Adipocyte (in vitro differentiated cells): Measurements from ENCODE around the gene KCND1.

ENCODE experiments used
- DNase-seq: peaks from one replicate; pipeline ENCODE4 v3.0.0-alpha.2; 2015; ENCODE audit warnings: low read depth
- H3K27me3 ChIP-seq: replicated peaks from 2 replicates; pipeline ENCODE4 v1.7.0; 2013; ENCODE audit warnings: mild to moderate bottlenecking, low read length, moderate library complexity; ENCODE audit not compliant: control insufficient read depth, insufficient read depth
- H3K36me3 ChIP-seq: 2 replicates; pipeline ENCODE4 v1.7.0; 2013; ENCODE audit warnings: low read length, mild to moderate bottlenecking, moderate library complexity; ENCODE audit not compliant: control insufficient read depth, insufficient read depth, severe bottlenecking
- H3K4me1 ChIP-seq: 2 replicates; pipeline ENCODE4 v1.7.0; 2013; ENCODE audit warnings: mild to moderate bottlenecking, low read length, moderate library complexity; ENCODE audit not compliant: control insufficient read depth, insufficient read depth
- H3K4me3 ChIP-seq: 2 replicates; pipeline ENCODE4 v1.7.0; 2013; ENCODE audit warnings: mild to moderate bottlenecking, low read length, moderate library complexity
- H3K9ac ChIP-seq: 2 replicates; pipeline ENCODE4 v1.7.0; 2013; ENCODE audit warnings: mild to moderate bottlenecking, low read length, moderate library complexity
- H3K9me3 ChIP-seq: 2 replicates; pipeline ENCODE4 v1.7.0; 2013; ENCODE audit warnings: mild to moderate bottlenecking, low read length, moderate library complexity; ENCODE audit not compliant: control insufficient read depth

The KCND1 gene

DNA sequence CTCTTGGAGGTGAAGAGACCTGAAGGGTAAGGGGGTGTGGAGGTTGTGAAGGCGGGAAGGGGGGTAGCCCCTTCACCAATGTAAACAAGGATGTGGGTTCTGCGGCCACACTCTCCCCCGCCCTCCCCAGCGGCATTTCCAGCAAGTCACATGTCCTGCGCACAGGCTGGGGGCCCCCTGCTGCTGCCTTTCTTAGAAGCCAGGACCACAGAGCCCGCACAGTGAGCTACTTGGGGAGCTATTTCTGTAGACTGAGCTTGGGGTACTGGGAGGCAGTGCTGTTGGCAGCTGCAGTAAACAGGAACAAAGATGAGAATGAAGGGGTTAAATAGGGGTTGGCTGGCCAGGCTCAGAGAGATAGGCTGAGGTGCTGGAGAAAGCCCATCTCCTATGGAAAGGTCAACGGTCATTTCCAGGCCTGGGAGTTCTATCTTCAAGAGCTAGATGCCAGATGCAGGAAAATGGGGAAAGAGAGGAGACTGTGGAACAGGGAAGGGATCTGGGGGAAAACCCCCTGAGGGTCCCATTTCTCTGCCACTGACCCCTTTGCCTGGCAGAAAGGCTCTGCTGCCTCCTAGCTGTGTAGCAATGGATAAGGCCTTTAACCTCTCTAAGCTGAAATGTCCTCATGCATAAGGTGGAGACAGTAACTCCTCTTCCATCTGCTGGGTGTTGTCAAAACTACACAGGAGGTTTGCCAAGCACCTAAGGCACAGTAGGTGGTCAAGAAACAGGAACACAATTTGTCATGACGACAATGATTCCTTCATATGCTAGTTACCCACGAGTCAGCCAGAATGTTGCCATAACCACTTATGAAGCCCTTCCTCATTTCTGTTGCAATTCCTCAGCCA lies 34.4 kb downstream of the KCND1 start:
- Histone ChIP-seq H3K27me3 (peaks cover 10% of the 10 kb centered on the region), H3K4me1 (no peaks in the 10 kb centered on the region), H3K9ac (no peak overlapping the region), H3K4me3 (no peak overlapping the region), H3K9me3 (peaks cover 6% of the 10 kb centered on the region), H3K36me3 (peaks cover 41% of the 10 kb centered on the region)
- no peak for DNase-seq

DNA sequence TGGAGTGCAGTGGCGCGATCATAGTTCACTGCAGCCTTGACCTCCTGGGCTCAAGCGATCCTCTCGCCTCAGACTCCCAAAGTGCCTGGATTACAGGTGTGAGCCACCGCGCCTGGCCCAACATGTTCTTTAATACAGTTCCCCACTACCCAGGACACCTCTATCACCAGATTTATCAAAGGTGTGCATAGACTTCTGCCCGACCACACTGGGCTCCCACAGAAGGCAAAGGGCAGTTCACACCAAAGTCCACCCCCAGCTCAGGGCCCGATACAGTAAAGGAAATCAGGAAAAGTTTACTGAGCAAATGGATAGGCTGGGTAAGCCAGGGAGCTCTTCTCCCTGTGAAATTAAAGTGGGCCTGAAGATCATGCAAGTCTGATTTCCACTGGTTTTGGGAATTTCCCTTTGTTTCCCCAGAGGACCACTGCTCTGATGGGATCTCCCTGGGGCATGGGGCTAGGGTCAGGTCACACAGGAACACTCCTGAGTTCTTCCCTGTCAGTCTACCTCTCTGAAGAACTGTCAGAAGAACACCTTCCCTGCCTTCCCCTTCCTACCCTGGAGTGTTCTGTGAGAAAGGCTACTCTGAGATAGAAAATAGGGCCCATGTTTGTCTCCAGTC lies 35.1 kb downstream of the KCND1 start:
- Histone ChIP-seq H3K27me3 (peaks cover 10% of the 10 kb centered on the region), H3K36me3 (peaks cover 37% of the 10 kb centered on the region), H3K9me3 (peaks cover 6% of the 10 kb centered on the region), H3K9ac (no peak overlapping the region), H3K4me1 (no peaks in the 10 kb centered on the region), H3K4me3 (no peak overlapping the region)
- DNase-seq, result no peak

DNA sequence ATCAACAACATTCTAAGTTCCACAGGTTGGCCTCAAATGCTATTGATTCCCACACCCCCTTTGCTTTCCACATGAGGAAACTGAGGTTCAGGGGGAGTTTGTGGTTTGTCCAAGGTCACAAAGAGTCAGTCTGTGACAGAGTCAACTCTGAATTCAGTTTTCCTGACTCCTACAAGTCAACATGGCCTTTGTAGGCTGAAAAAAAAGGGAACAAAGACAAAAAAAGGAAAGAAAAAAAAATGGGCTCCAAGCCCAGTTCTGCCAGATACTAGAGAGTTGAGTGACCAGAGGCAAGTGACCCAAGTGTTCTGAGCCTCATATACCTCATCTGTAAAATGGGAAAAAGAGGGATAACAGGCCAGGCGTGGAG lies 36.4 kb downstream of the KCND1 start:
- H3K27me3 ChIP-seq, result peaks cover 10% of the 10 kb centered on the region
- no peak for DNase-seq
- no peaks in the 10 kb centered on the region for H3K4me1 ChIP-seq
- peaks cover 6% of the 10 kb centered on the region for H3K9me3 ChIP-seq
- no peak overlapping the region for H3K9ac ChIP-seq
- H3K4me3 ChIP-seq, result no peak overlapping the region
- H3K36me3 ChIP-seq, result peaks cover 38% of the 10 kb centered on the region

DNA sequence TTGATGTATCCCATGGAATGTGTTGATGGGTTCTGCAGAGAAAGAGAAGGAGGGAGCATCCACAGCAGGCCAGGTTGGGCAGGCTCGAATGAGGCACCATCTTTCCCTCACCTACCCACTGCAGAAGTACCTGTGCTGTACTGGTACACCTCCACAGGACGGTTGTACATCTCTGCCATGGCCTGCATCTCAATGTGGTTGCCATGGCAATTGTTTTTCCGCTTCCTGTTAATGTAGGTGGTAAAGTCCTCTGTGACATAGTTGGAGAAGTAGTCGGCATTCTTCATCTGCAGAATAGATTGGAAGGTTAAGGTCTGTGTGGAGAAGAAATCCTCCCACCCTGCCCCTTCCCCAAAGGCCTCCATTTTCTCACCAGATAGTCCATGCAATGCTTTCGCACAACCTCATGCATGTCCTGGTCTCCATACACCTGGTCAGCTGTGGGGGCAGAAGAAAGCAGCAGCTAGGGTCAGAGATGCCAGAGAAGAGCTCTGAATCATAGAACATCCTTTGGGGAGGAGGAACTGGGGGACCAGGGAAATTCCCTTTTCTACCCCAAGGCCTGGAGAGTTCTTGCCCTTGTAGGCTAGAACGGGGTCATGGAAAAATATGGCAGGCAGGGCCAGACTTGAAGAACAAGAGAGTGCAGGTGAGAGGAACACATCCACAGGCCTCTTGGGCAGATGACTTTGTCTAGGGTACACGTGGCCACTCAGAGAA lies 36.9 kb downstream of the KCND1 start:
- DNase-seq, result no peak
- no peak overlapping the region for H3K9ac ChIP-seq
- H3K36me3 ChIP-seq, result peaks cover 36% of the 10 kb centered on the region
- H3K4me1 ChIP-seq, result no peaks in the 10 kb centered on the region
- H3K9me3 ChIP-seq, result peaks cover 6% of the 10 kb centered on the region
- no peak overlapping the region for H3K4me3 ChIP-seq
- H3K27me3 ChIP-seq, result peaks cover 6% of the 10 kb centered on the region

GRCh38 chrX:48933757-48934156 lies 37.9 kb downstream of the KCND1 start:
- Histone ChIP-seq H3K9me3 (peaks cover 6% of the 10 kb centered on the region), H3K27me3 (no peaks in the 10 kb centered on the region), H3K4me3 (no peak overlapping the region), H3K36me3 (peaks cover 28% of the 10 kb centered on the region), H3K4me1 (no peaks in the 10 kb centered on the region), H3K9ac (no peak overlapping the region)
- no peak for DNase-seq

DNA sequence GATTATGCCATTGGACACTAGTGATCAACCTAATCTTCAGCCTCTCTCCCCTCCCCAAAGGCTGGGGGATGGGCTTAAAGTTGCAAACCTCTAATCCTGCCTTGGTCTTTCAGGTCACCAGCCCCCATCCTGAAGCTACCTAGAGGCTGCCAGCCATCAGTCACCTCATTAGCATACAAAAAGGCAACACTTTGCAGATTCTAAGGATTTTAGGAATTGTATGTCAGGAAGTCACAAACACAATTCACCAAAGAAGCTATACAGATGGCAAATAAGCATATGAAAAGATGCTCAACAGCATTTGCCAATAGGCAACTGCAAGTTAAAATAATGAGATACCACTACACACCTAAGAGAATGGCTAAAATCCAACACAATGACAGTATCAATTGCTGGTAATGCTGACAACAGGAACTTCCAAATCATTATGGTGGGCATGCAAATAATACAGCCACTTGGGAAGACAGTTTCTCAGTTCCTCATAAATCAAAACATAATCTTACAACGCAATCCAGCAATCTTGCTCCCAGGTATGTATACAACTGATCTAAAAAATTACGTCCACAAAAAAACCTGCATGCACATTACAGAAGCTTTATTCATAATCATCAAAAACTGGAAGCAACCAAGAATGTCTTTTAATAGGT lies 43.8 kb downstream of the KCND1 start:
- no peak for DNase-seq
- Histone ChIP-seq H3K27me3 (peaks cover 3% of the 10 kb centered on the region), H3K4me3 (no peak overlapping the region), H3K36me3 (peaks cover 40% of the 10 kb centered on the region), H3K9ac (no peak overlapping the region), H3K4me1 (no peaks in the 10 kb centered on the region), H3K9me3 (peaks cover 3% of the 10 kb centered on the region)

GRCh38 chrX:48927123-48927522 lies 44.5 kb downstream of the KCND1 start:
- Histone ChIP-seq H3K4me1 (no peaks in the 10 kb centered on the region), H3K9ac (no peak overlapping the region), H3K27me3 (peaks cover 3% of the 10 kb centered on the region), H3K4me3 (no peak overlapping the region), H3K9me3 (no peaks in the 10 kb centered on the region), H3K36me3 (peaks cover 44% of the 10 kb centered on the region)
- DNase-seq, result no peak

- no peak overlapping the region for H3K9ac ChIP-seq
- no peak for DNase-seq
- H3K4me1 ChIP-seq, result peaks cover 12% of the 10 kb centered on the region
- H3K36me3 ChIP-seq, result peaks cover 38% of the 10 kb centered on the region
- no peaks in the 10 kb centered on the region for H3K9me3 ChIP-seq
- H3K27me3 ChIP-seq, result peaks cover 3% of the 10 kb centered on the region
- H3K4me3 ChIP-seq, result no peak overlapping the region
Measured at GRCh38 chrX:48924270-48924669, 47.4 kb downstream of the KCND1 start.

DNA sequence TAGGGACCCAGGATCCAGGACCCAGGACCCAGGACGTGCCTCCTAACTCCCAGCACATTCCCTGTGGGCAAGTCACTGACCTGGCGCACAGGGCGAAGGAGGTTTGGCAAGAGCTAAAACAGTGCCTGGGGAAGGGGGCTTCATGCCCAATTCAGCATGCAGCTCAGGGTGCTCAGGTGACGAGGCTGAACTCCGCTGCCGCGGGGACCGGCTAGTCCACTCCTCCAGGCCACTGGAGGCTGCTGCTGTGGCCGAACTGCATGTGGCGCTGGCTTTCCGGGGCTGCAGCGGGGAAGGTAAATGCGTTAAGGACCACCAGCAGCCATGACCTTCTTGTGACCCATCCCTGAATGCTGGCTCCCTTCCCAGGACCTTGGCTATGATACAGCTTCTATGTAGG lies 47.9 kb downstream of the KCND1 start:
- Histone ChIP-seq H3K9ac (no peak overlapping the region), H3K9me3 (no peaks in the 10 kb centered on the region), H3K4me1 (peaks cover 13% of the 10 kb centered on the region), H3K4me3 (no peak overlapping the region), H3K27me3 (peaks cover 3% of the 10 kb centered on the region), H3K36me3 (peaks cover 38% of the 10 kb centered on the region)
- no peak for DNase-seq

DNA sequence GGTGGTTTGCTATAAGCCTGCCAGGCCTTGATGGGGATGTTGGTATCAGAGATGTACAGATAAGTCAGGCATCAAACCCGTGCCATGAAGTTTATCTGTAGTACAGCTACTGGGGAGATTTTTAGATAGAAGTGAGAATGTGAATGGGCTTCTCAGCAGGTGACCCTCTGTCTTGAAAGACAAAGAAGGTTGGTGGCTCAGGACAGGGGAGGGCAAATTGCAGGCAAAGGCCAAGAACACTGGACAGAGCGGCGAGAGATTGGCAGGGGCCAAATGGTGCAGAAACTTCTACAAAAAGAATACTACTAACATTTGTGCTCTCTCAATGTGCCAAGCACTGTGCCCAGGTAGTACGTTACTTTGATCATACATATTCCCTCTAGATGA lies 50.9 kb downstream of the KCND1 start:
- H3K36me3 ChIP-seq, result peaks cover 31% of the 10 kb centered on the region
- no peaks in the 10 kb centered on the region for H3K27me3 ChIP-seq
- no peak for DNase-seq
- peaks cover 16% of the 10 kb centered on the region for H3K4me1 ChIP-seq
- H3K9me3 ChIP-seq, result no peaks in the 10 kb centered on the region
- no peak overlapping the region for H3K9ac ChIP-seq
- H3K4me3 ChIP-seq, result no peak overlapping the region
